HCT116 (cell line): ENCODE data around the gene SMIM44. TPM values are rescaled to one million over a fixed set of nuclear protein-coding genes. Genes with fewer than 3 reads are reported as not detected.

Source experiments
- ATAC-seq: fragments of 200-7000 bp; cut with Tn5 transposase; 2 replicates; pipeline ENCODE4 v1.9.1; 2020; ENCODE audit warnings: mild to moderate bottlenecking, moderate library complexity
- BruUV-seq: library from RNA; stranded (reverse); fragments of 400-500 nt; replicated peaks from 2 replicates; lab custom pipeline; 2021; lab: Mats Ljungman, UMichigan
- CTCF ChIA-PET: fragments of 300-600 bp; sonication (Branson Sonifier 250); formaldehyde crosslinking; loops from one replicate; lab custom pipeline; 2021; ENCODE audit warnings: antibody characterized with exemption; lab: Charles Lee
- POLR2A ChIA-PET: fragments of 300-600, 350-600 bp; sonication (Branson Sonifier 250); formaldehyde crosslinking; loops from one replicate; lab custom pipeline; 2021; ENCODE audit warnings: antibody characterized with exemption; lab: Charles Lee
- RAD21 ChIA-PET, 2 experiments: fragments of 300-600 bp; sonication (Branson Sonifier 250); formaldehyde crosslinking; loops; one replicate each; lab custom pipeline; 2023; ENCODE audit warnings: low total read pairs in 2 of 2; ENCODE audit not compliant: uncharacterized antibody in 2 of 2, unreplicated experiment in 2 of 2, low non-redundant PET in 1 of 2; lab: Charles Lee
- DNase-seq: peaks from one replicate; pipeline ENCODE4 v3.0.0-alpha.2; 2010; ENCODE audit warnings: low read depth, low spot score
- H2AFZ ChIP-seq: fragments of 200-600 bp; shearing (Covaris generic), sonication (generic); 2 replicates; pipeline ENCODE4 v1.6.1; 2017; ENCODE audit warnings: low read depth, mixed run types, mixed read lengths, antibody characterized with exemption, low read length; ENCODE audit not compliant: poor library complexity, severe bottlenecking
- H3K27ac ChIP-seq: 2 replicates; pipeline ENCODE4 v1.5.1; 2012; ENCODE audit warnings: low read depth, low read length
- H3K27me3 ChIP-seq: fragments of 200-600 bp; sonication (generic); 2 replicates; pipeline ENCODE4 v1.6.1; 2016; ENCODE audit warnings: mixed run types, low read length, mixed read lengths; ENCODE audit not compliant: insufficient read depth
- H3K36me3 ChIP-seq, 2 experiments: fragments of 200-500 bp in 1 of 2; fragments of 200-600 bp in 1 of 2; sonication (Bioruptor generic) in 1 of 2; sonication (generic) in 1 of 2; 2 replicates each; pipeline versions ENCODE4 v1.5.1 to v1.6.1; 2014 to 2016; ENCODE audit warnings: low read length in 2 of 2, inconsistent platforms in 1 of 2, mixed read lengths in 1 of 2, mixed run types in 1 of 2; ENCODE audit not compliant: insufficient read depth in 2 of 2, control insufficient read depth in 1 of 2
- H3K4me1 ChIP-seq, 2 experiments: fragments of 200-600 bp in 1 of 2; sonication (generic) in 1 of 2; 2 replicates each; pipeline versions ENCODE4 v1.5.1 to v1.6.1; 2012 to 2017; ENCODE audit warnings: low read length in 2 of 2, inconsistent platforms in 1 of 2, mild to moderate bottlenecking in 1 of 2, mixed read lengths in 1 of 2, mixed run types in 1 of 2, moderate library complexity in 1 of 2; ENCODE audit not compliant: insufficient read depth in 2 of 2, control insufficient read depth in 1 of 2
- H3K4me2 ChIP-seq: fragments of 200-600 bp; sonication (generic); 2 replicates; pipeline ENCODE4 v1.6.1; 2017; ENCODE audit warnings: mixed run types, low read length, mixed read lengths
- H3K4me3 ChIP-seq, 2 experiments: fragments of 200-600 bp in 1 of 2; sonication (generic) in 1 of 2; replicated peaks in 1 of 2; 2 replicates each; pipeline ENCODE4 v1.5.1; 2011 to 2016; ENCODE audit warnings: low read length in 2 of 2, control low read depth in 1 of 2, low read depth in 1 of 2, mild to moderate bottlenecking in 1 of 2, mixed read lengths in 1 of 2, mixed run types in 1 of 2
- H3K79me2 ChIP-seq: fragments of 200-600 bp; sonication (generic); 2 replicates; pipeline ENCODE4 v1.6.1; 2017; ENCODE audit warnings: mild to moderate bottlenecking, mixed run types, low read length, moderate library complexity, mixed read lengths; ENCODE audit not compliant: insufficient read depth
- H3K9ac ChIP-seq: fragments of 200-600 bp; sonication (generic); 2 replicates; pipeline ENCODE4 v1.6.1; 2016; ENCODE audit warnings: low read length, mixed read lengths
- H3K9me2 ChIP-seq: fragments of 200-600 bp; sonication (generic), shearing (Covaris generic); 2 replicates; pipeline ENCODE4 v1.6.1; 2017; ENCODE audit warnings: mixed run types, mild to moderate bottlenecking, moderate library complexity; ENCODE audit not compliant: insufficient read depth
- H3K9me3 ChIP-seq, 2 experiments: fragments of 200-500 bp in 1 of 2; fragments of 200-600 bp in 1 of 2; sonication (Bioruptor generic) in 1 of 2; sonication (generic) in 1 of 2; 2 replicates each; pipeline ENCODE4 v1.6.1; 2014 to 2017; ENCODE audit warnings: low read length in 2 of 2, mixed read lengths in 2 of 2, inconsistent platforms in 1 of 2, low read depth in 1 of 2, mild to moderate bottlenecking in 1 of 2, mixed run types in 1 of 2, moderate library complexity in 1 of 2; ENCODE audit not compliant: control insufficient read depth in 1 of 2, insufficient read depth in 1 of 2
- H4K20me1 ChIP-seq: fragments of 200-600 bp; sonication (generic), shearing (Covaris generic); 2 replicates; pipeline ENCODE4 v1.6.1; 2017; ENCODE audit warnings: mixed run types, mild to moderate bottlenecking, moderate library complexity; ENCODE audit not compliant: insufficient read depth
- ATF3 ChIP-seq: IDR thresholded peaks from 2 replicates; pipeline ENCODE4 v1.6.1; 2012
- EGR1 ChIP-seq: IDR thresholded peaks from 2 replicates; pipeline ENCODE4 v1.6.1; 2012; ENCODE audit warnings: low read depth
- ELF1 ChIP-seq: IDR thresholded peaks from 2 replicates; pipeline ENCODE4 v1.6.1; 2012; ENCODE audit warnings: low read depth, borderline replicate concordance
- EZH2 ChIP-seq: fragments of 200-600 bp; sonication (generic); IDR thresholded peaks from 2 replicates; pipeline ENCODE4 v1.6.1; 2017; ENCODE audit warnings: antibody characterized with exemption, mixed run types
- EZH2phosphoT487 ChIP-seq: fragments of 200-600 bp; IDR thresholded peaks from 2 replicates; pipeline ENCODE4 v1.6.1; 2018; ENCODE audit warnings: antibody characterized with exemption, borderline replicate concordance
- JUND ChIP-seq: IDR thresholded peaks from 2 replicates; pipeline ENCODE4 v1.6.1; 2012
- MAX ChIP-seq: IDR thresholded peaks from 2 replicates; pipeline ENCODE4 v1.6.1; 2012
- RAD21 ChIP-seq: IDR thresholded peaks from 2 replicates; pipeline ENCODE4 v1.6.1; 2012; ENCODE audit warnings: low read depth, mild to moderate bottlenecking
- REST ChIP-seq: IDR thresholded peaks from 2 replicates; pipeline ENCODE4 v1.6.1; 2012; ENCODE audit warnings: low read depth
- SP1 ChIP-seq: IDR thresholded peaks from 2 replicates; pipeline ENCODE4 v1.6.1; 2012; ENCODE audit warnings: low read depth
- SRF ChIP-seq: IDR thresholded peaks from 2 replicates; pipeline ENCODE4 v1.6.1; 2012; ENCODE audit warnings: low read depth
- TCF7L2 ChIP-seq: IDR thresholded peaks from 2 replicates; pipeline ENCODE4 v1.7.0; 2011; ENCODE audit warnings: borderline replicate concordance, inconsistent platforms; ENCODE audit not compliant: insufficient read depth, insufficient read length; ENCODE audit errors: extremely low read depth
- ZFX ChIP-seq: fragments of 450-650 bp; IDR thresholded peaks from 2 replicates; pipeline ENCODE4 v1.6.1; 2017
- ZNF274 ChIP-seq: fragments of 200-500 bp; sonication (Bioruptor generic); IDR thresholded peaks from 2 replicates; pipeline ENCODE4 v1.6.1; 2014; ENCODE audit warnings: mild to moderate bottlenecking, low read depth, low read length, inconsistent platforms
- intact Hi-C: fragments of 100-400 bp; cut with micrococcal nuclease; formaldehyde crosslinking; loops from 2 replicates; pipeline ENCODE4 v1.10.0; 2022
- total RNA-seq: library from RNA; stranded (reverse); gene quantifications from one replicate; pipeline ENCODE4 v1.2.1, GENCODE V29; 2021; ENCODE audit not compliant: unreplicated experiment

Gene SMIM44
- total RNA-seq, 1 experiment from 2014 or later = not detected

DNA sequence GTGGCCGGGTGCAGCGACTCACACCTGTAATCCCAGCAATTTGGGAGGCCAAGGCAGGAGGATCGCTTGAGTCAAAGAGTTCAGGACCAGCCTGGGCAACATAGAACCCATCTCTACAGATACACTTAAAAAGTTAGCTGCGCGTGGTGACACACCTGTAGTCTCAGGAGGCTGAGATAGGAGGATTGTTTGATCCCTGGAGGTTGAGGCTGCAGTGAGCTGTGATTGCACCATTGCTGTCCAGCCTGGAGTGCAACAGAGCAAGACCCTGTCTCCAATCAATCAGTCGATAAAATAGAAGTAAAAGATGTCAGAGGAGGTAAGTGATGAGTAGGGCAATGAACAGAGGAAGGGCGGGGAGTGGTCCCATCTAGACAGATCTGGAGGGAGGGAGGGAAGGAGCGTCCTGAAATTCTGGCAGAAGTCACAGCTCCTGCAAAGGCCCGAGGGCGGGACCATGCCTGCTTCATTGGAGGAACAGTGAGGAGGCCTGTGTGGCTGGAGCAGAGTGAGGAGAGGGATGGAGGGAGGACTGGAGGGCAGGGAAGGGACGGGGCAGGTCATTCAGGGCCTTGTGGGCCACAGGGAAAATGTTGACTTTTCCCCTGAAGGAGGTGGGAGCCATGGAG, 12.6 kb downstream of the SMIM44 start:
- Histone ChIP-seq H3K27me3 (peaks cover 9% of the 10 kb centered on the region; the same call in 1 of the 2 replicates), H3K9me2 (no peaks in the 10 kb centered on the region), H2AFZ (no peak overlapping the region), H3K9me3 (no peaks in the 10 kb centered on the region; a peak in 1 of 4 replicates), H3K79me2 (no peaks in the 10 kb centered on the region), H3K36me3 (no peaks in the 10 kb centered on the region), H3K27ac (no peak overlapping the region), H3K4me2 (no peak overlapping the region), H3K4me3 (no peak overlapping the region), H3K4me1 (no peaks in the 10 kb centered on the region), H3K9ac (no peak overlapping the region), H4K20me1 (no peaks in the 10 kb centered on the region)
- no peak for ATAC-seq
- POLR2A ChIA-PET = no interaction called here
- no TSS peak for BruUV-seq
- no peak for DNase-seq
- TF ChIP-seq TCF7L2 = no peak
- TF ChIP-seq JUND = no peak
- no peak for TF ChIP-seq ELF1
- no peak for TF ChIP-seq ZFX
- no peak for TF ChIP-seq EZH2
- no peak for TF ChIP-seq EZH2phosphoT487
- no peak for TF ChIP-seq REST
- TF ChIP-seq ATF3 = no peak
- TF ChIP-seq EGR1 = no peak
- TF ChIP-seq MAX = no peak
- TF ChIP-seq RAD21 = no peak
- TF ChIP-seq ZNF274 = no peak
- no peak for TF ChIP-seq SRF
- TF ChIP-seq SP1 = no peak
- RAD21 ChIA-PET = interaction anchor here in 1 of 2 experiments (0.6 kb wide), 1 partner anchor 70 kb away, joined by 6 read pairs; no protein-coding TSS in a partner anchor
- CTCF ChIA-PET = interaction anchor here (1.1 to 3.0 kb wide), 5 partner anchors 41 to 165 kb away, joined by 3 to 18 read pairs (median 4); no protein-coding TSS in a partner anchor
- intact Hi-C loops = no loop called here
